Renal cortex interstitium (tissue), 3 donors: ENCODE measurements around the gene SHLD2. TPM values are rescaled to one million over a fixed set of nuclear protein-coding genes. Genes with fewer than 3 reads are reported as not detected.

Experiments
- polyA plus RNA-seq, 3 donors: library from polyadenylated mRNA; unstranded; fragments of 120-200 nt; gene quantifications; one replicate each; pipeline ENCODE4 v1.2.1, GENCODE V29; 2013; ENCODE audit not compliant: insufficient read length in 3 of 3

The SHLD2 gene
- polyA plus RNA-seq, 3 donors = 39.7 to 43.5 (median 42.5) TPM

Other genes with a start within 250 kb of the SHLD2 start
- 10 to 100 TPM; 20.2 to 26.5 (median 25.0) TPM for gene MMRN2, start 137.6 kb upstream of the SHLD2 start, polyA plus RNA-seq
- 10 to 100 TPM in 2 of 3 donors, 1 to 10 TPM in 1; 9.9 to 13.8 (median 11.6) TPM for gene SNCG, start 136.6 kb upstream of the SHLD2 start, polyA plus RNA-seq
- gene ADIRF, start 126.7 kb upstream of the SHLD2 start, polyA plus RNA-seq = 10 to 100 TPM in 2 of 3 donors, 1 to 10 TPM in 1; 9.2 to 17.2 (median 13.5) TPM
- not detected for gene FAM25A, start 74.9 kb upstream of the SHLD2 start, polyA plus RNA-seq
- gene GLUD1, start 363 bp upstream of the SHLD2 start, polyA plus RNA-seq = 100 to 1,000 TPM; 141 to 176 (median 156) TPM
- 1 to 10 TPM; 1.3 to 5.6 (median 3.1) TPM for gene NUTM2A, start 130.2 kb downstream of the SHLD2 start, polyA plus RNA-seq